SKM-1 (cell line): ENCODE results near the gene SCN5A.

ENCODE experiments used
- DNase-seq: peaks from one replicate; lab custom pipeline; 2025; ENCODE audit not compliant: unreplicated experiment; lab: John Stamatoyannopoulos, UW

The SCN5A gene

DNA sequence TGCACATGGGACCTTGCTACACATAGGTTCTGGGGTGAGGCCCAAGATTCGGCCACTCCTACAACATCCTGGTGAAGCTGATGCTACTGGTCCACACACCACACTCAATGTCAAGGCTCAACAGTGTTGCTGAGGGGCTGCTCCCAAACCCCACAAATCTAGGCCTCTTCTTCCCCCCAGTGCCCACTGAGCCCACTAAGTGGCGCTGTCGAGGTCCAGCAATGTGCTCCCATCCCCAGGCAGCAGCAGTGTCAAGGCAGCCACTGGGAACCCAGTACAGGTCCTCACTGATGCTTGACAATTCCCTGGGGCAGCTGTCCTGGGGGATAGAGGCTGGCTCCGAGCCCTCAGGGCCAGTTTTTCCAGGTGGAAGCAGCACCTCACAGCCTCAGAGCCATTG, 21.5 kb downstream of the SCN5A start:
- DNase-seq, result no peak

DNA sequence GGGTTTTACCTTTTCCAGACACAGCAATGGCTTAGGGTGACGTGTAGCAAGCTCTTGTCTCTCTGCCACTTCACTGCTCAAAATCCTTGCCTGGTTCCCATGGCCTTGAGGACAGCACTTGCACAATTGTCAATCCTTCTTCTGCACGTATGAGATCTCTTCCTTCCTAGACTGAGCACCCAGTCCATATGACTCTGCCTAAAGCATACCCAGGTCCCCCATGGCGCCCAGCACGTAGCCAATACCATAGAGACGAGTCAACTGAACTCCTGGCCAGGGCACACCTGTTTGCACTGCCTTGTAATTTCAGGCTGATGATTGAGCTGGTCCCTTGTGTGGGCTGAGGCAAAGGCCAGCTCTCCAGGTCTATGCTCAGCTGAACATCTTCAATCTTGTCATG, 23.3 kb downstream of the SCN5A start:
- no peak for DNase-seq

DNA sequence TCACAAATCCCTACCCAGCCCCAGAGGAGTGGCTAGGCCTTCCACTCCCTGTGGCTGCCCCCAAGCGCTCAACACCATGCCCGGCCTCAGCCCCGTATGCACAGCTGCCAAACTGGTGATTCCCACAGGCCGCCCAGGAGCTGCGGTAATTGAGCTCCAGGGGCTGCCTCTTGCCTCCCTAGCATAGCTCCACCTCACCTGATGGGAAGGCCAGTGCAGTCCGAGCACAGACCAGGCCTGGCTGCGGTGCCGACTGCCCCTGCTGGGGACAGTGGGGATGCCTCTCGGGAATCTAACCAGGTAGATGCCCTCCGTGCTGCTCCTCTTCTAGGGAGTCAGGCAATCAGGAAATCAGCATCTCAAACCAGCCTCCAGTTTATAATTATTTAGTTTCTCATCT, 25.9 kb downstream of the SCN5A start:
- DNase-seq, result no peak

DNA sequence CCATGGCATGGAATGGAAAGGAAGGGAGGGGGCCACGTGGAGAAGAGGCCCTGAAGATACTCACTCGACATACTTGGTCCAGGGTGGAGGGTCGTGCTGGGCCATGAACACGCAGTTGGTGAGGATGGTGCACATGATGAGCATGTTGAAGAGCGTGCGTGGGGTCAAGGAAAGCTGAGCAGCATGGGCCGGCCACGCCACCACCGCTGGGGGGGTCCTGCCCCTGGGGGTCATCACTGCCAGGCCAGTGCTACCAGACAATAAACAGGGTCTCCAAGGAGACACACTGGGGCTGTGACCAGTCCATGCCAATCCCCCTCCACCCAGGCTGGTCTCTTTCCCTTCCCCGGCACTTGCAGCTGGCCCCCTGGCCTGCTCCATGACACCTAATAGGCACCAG, 27.2 kb downstream of the SCN5A start:
- no peak for DNase-seq

- DNase-seq, result no peak
These were observed 29.3 kb downstream of the SCN5A start for GRCh38 chr3:38620236-38620635.

DNA sequence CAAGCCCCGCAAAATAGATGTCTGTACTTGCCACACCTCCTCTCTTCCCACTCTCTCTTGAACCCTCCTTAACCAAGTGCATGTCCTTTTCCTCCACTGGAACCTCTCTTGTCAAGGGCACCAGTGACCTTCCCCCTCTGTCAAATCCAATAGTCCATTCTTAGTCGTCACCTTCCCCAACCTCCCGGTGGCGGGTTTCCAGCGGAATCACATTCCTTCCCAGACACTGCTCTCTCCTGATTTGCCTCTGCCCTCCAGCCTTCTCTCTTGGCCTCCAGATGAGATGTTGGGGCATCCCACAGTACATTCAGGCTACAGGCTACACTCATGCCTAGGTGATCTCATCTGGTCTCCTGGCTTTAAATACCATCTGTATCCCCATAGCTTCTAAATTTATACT, 31.1 kb downstream of the SCN5A start:
- no peak for DNase-seq

GRCh38 chr3:38617586-38617985, 31.9 kb downstream of the SCN5A start:
- DNase-seq, result no peak

DNA sequence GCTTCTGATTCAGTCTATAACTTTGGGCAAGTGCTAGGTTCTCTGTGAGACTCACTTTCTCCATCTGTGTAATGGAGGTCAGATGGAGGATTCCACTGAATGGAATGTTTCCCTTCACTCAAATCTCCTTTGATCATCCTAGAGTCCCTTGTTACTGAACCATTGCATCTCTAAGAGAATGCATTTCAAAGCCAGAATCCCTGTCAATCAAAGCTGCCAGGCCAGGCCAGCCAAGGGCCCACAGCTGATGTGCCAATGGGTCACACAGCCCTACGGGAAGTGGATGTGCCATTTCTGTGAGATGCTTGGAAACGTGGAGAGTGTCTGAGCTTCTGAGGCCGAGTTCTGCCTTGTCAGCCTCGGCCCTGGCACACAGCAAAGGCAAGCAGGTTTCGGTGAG, 32.4 kb downstream of the SCN5A start:
- no peak for DNase-seq

GRCh38 chr3:38616658-38617057, 32.8 kb downstream of the SCN5A start:
- DNase-seq, result no peak

DNA sequence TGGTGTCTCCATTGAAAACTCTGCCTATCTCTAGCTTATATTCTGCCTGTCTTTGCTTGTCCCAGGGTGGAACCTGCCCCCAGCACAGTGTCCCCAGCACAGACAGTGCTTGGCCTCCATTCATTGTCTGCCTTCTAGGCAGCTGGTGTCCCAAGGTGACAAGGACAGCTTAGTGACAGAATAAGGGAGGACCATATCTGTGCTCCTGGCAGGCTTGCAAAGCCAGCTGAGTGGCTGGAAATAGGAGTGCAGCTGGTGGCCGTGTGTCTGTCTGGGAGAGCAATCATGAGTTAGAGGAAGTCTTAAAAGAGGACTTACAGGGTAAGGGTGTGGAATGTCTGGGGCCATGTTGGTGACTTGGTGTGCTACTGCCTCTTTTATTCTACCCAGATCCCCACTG, 33.4 kb downstream of the SCN5A start:
- DNase-seq, result no peak

DNA sequence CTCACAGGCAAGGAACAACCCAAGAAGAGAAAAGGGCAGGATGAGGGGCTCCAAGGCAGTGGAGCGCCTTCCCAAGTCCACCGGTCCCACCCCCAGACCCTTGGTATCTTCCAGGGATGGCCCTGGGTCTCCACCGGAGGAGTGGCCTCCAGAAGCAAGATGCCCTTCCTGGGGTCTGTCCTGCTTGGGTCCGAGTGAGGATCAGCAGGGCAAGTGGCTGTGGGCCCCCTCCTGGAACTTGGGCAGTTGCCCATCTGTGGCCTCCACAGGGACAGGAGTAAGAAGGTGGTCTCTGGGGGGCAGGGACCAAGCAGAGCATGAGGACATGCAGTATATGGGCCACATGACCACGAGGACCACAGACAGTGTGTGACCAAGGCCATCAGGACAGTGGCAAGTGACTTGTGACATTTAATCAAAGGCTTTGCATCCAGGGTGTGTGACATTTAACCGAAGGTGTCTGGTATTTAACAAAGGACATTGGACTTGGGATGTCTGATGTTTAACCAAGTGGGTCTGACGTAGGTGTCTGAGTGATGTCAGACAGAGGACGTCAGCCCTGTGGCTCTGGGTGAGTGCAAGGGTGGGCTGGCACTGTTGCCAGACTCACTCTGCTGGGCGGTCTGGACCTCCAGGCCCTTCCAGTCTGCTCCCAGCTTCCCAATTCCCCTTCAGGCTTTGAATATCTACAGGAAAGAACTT, 34.7 kb downstream of the SCN5A start:
- no peak for DNase-seq

DNA sequence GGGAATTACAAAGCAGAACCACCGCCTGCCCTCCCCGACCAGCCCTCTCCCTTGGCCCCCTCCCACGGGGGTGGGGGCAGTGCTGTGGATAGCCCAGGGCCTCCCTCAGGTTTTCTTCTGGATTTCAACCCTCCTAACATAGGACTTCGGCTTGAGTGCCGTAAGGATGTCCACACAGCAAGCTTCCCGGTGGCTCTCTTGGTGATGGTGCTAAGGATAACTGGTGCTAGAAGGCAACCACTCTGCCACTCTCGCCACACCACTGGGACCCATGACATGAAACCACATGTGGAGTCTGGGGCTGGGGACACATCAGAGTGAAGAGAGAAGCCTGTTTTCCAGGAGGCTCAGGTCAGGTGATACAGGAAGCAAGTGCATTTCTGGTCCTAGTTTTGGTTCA, 35.4 kb downstream of the SCN5A start:
- DNase-seq, result no peak

GRCh38 chr3:38613426-38613825, 36.1 kb downstream of the SCN5A start:
- no peak for DNase-seq

DNA sequence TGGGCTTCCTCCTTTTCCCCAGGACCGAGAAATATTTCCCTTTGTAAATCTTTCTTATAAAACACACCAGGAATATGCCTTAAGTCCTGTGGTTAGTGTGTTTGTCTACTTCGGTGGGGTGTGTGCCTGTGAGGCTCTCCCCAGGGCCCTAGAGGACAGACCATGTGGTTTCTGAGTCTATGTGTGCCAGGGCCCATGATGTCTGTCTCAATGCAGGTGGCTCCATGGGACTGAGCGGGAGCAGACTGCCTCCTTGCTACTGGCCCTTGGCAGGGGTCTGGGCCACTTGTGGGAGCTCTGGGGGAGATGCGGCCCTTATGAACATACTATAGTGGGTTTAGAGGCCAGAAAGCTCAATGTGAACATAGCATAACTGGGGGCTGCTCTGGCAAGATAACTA, 37.6 kb downstream of the SCN5A start:
- DNase-seq, result no peak

- no peak for DNase-seq
These were observed 38.6 kb downstream of the SCN5A start for GRCh38 chr3:38610934-38611333.

GRCh38 chr3:38610436-38610835, 39.1 kb downstream of the SCN5A start:
- no peak for DNase-seq

GRCh38 chr3:38609386-38610111, 39.9 kb downstream of the SCN5A start:
- DNase-seq, result no peak

DNA sequence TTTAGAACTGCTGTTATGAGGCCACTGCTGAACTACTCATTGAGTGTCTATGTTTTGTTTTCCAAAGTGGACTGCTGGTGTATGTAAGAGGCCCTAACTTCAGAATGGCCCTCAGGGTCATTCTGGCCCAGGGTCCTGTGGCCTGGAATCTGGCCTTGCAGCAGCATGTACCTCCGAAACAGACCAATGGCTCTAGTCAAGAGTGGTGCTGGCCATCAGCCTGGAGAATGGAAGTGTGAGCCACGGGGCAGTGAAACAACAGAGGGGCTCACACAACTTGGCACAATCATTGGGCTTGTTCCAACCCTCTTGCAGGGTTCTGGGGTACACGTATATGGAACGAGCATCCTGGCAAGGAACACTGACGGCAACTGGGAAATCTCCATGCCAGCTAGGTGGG, 40.5 kb downstream of the SCN5A start:
- DNase-seq, result no peak

DNA sequence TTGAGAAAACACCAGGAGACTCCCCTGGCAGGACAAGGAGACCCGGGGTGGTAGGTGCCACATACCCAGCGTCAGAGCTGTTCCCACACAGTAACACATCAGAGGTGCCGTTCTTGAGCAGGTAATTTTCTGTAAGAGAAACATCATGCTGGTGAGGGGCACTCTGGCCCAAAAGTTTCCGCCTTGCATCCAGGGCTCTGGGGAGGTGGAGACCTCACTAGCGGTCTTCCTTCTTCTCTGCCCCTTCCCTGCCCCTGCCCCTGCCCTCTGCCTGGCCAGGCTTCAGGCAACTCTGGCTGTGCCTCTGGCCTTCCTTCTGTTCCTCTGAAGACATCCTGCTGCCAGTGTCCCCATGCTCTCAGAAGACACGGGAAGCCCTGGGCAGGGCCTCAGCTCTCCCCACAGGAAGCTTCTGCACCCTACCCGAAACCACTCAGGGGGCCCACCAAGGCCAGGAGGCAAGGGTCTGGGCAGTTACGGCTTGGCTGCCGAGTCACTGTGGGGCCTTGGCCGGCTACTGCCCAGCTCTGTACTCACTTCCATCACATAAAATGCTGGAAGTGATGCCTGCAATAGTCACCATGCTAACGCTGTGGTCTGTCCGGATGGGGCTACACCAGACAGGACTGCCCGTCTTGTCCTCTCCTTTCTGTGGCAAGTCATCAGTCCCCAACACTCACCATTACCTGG, 41.3 kb downstream of the SCN5A start:
- DNase-seq, result no peak

GRCh38 chr3:38606561-38606960, 42.9 kb downstream of the SCN5A start:
- DNase-seq, result no peak

- no peak for DNase-seq
These were observed 43.5 kb downstream of the SCN5A start for GRCh38 chr3:38605981-38606380.

GRCh38 chr3:38604246-38604645, 45.2 kb downstream of the SCN5A start:
- no peak for DNase-seq
